ENCODE results near the gene AMOT.

AMOT gene

GRCh38 chrX:112852851-112853250 lies 12.2 kb upstream of the AMOT start:
- peak overlapping the region; percentile 97 for H3K27ac Mint-ChIP-seq
- peaks cover 78% of the 10 kb centered on the region for H3K4me1 Mint-ChIP-seq
- H3K36me3 Mint-ChIP-seq (ENCODE audit: low read depth): no peaks in the 10 kb centered on the region
- H3K9me3 Mint-ChIP-seq: peaks cover 5% of the 10 kb centered on the region
- DNase-seq: no peak
- no peaks in the 10 kb centered on the region for H3K27me3 Mint-ChIP-seq (ENCODE audit: low read depth, poor library complexity)
- TF ChIP-seq CTCF (IDR thresholded peaks at IDR 0.05): no peak
- peak overlapping the region; percentile 74 for H3K4me3 Mint-ChIP-seq

GRCh38 chrX:112851806-112852205 lies 11.2 kb upstream of the AMOT start:
- H3K9me3 Mint-ChIP-seq: peaks cover 5% of the 10 kb centered on the region
- H3K36me3 Mint-ChIP-seq (ENCODE audit: low read depth): no peaks in the 10 kb centered on the region
- peak overlapping the region; percentile 97 for H3K27ac Mint-ChIP-seq
- H3K4me3 Mint-ChIP-seq: peak overlapping the region; percentile 74
- peaks cover 79% of the 10 kb centered on the region for H3K4me1 Mint-ChIP-seq
- no peaks in the 10 kb centered on the region for H3K27me3 Mint-ChIP-seq (ENCODE audit: low read depth, poor library complexity)
- no peak for DNase-seq
- no peak for TF ChIP-seq CTCF (IDR thresholded peaks at IDR 0.05)

GRCh38 chrX:112851161-112851779 lies 10.6 kb upstream of the AMOT start:
- no peak for TF ChIP-seq CTCF (IDR thresholded peaks at IDR 0.05)
- no peak for DNase-seq
- peak overlapping the region; percentile 74 for H3K4me3 Mint-ChIP-seq
- peaks cover 81% of the 10 kb centered on the region for H3K4me1 Mint-ChIP-seq
- no peaks in the 10 kb centered on the region for H3K36me3 Mint-ChIP-seq (ENCODE audit: low read depth)
- no peaks in the 10 kb centered on the region for H3K27me3 Mint-ChIP-seq (ENCODE audit: low read depth, poor library complexity)
- peak overlapping the region; percentile 97 for H3K27ac Mint-ChIP-seq
- H3K9me3 Mint-ChIP-seq: peaks cover 5% of the 10 kb centered on the region

GRCh38 chrX:112849016-112849415 lies 8.4 kb upstream of the AMOT start:
- Mint-ChIP-seq H3K4me3 (peak overlapping the region; percentile 22), H3K27ac (no peak overlapping the region), H3K4me1 (peaks cover 100% of the 10 kb centered on the region), H3K36me3 (ENCODE audit: low read depth) (no peaks in the 10 kb centered on the region), H3K9me3 (peaks cover under 1% of the 10 kb centered on the region), H3K27me3 (ENCODE audit: low read depth, poor library complexity) (no peaks in the 10 kb centered on the region)
- TF ChIP-seq CTCF (IDR thresholded peaks at IDR 0.05): no peak
- no peak for DNase-seq

- H3K27me3 Mint-ChIP-seq (ENCODE audit: low read depth, poor library complexity): no peaks in the 10 kb centered on the region
Observed at GRCh38 chrX:112846782-112847181, 6.2 kb upstream of the AMOT start.

More at GRCh38 chrX:112846782-112847181, 6.2 kb upstream of the AMOT start:
- no peaks in the 10 kb centered on the region for H3K9me3 Mint-ChIP-seq
- DNase-seq: no peak
- H3K4me1 Mint-ChIP-seq: peaks cover 99% of the 10 kb centered on the region
- TF ChIP-seq CTCF (IDR thresholded peaks at IDR 0.05): no peak
- peak overlapping the region; percentile 99 for H3K27ac Mint-ChIP-seq
- no peaks in the 10 kb centered on the region for H3K36me3 Mint-ChIP-seq (ENCODE audit: low read depth)
- H3K4me3 Mint-ChIP-seq: peak overlapping the region; percentile 22

Data from nephron progenitor cell (in vitro differentiated cells).